Activated CD8-positive, alpha-beta T cell treated with anti-CD3 and anti-CD28 coated beads for 36 hours (primary cell): ENCODE data around the gene SLC4A4. TPM values are rescaled to one million over a fixed set of nuclear protein-coding genes. Genes with fewer than 3 reads are reported as not detected.

Source experiments
- ATAC-seq: fragments of 200-7000 bp; cut with Tn5 transposase; one replicate; pipeline ENCODE4 v1.10.0; 2021; ENCODE audit warnings: mild to moderate bottlenecking, moderate library complexity
- CTCF ChIA-PET: fragments of 350-600 bp; sonication (Branson Sonifier 250); formaldehyde crosslinking; loops from one replicate; lab custom pipeline; 2021; ENCODE audit warnings: antibody characterized with exemption; lab: Charles Lee
- POLR2A ChIA-PET: fragments of 350-600 bp; sonication (Branson Sonifier 250); formaldehyde crosslinking; loops from one replicate; lab custom pipeline; 2021; ENCODE audit warnings: antibody characterized with exemption; lab: Charles Lee
- DNase-seq: peaks from one replicate; pipeline ENCODE4 v3.0.0-alpha.2; 2020
- H3K27ac Mint-ChIP-seq: one replicate; pipeline ENCODE4 v1.8.0; 2021; ENCODE audit warnings: mild to moderate bottlenecking, mixed read lengths
- H3K27me3 Mint-ChIP-seq: one replicate; pipeline ENCODE4 v1.8.0; 2021; ENCODE audit warnings: mixed read lengths
- H3K36me3 Mint-ChIP-seq: one replicate; pipeline ENCODE4 v1.8.0; 2021; ENCODE audit warnings: low read depth, mixed read lengths
- H3K4me1 Mint-ChIP-seq: one replicate; pipeline ENCODE4 v1.8.0; 2021; ENCODE audit warnings: low read depth, mixed read lengths
- H3K4me3 Mint-ChIP-seq: one replicate; pipeline ENCODE4 v1.8.0; 2021; ENCODE audit warnings: mild to moderate bottlenecking, moderate library complexity, mixed read lengths
- H3K9me3 Mint-ChIP-seq: one replicate; pipeline ENCODE4 v1.8.0; 2021; ENCODE audit warnings: mixed read lengths
- CTCF ChIP-seq: fragments of 200-600 bp; IDR thresholded peaks from one replicate; pipeline ENCODE4 v1.8.0; 2022; ENCODE audit warnings: antibody characterized with exemption, mild to moderate bottlenecking
- intact Hi-C: fragments of 100-400 bp; cut with micrococcal nuclease; formaldehyde crosslinking; loops from one replicate; pipeline ENCODE4 v1.10.0; 2022
- total RNA-seq, 2 experiments: library from RNA; stranded (reverse); gene quantifications; one replicate each; pipeline ENCODE4 v1.2.3, GENCODE V29; 2021

SLC4A4 gene
- total RNA-seq, 2 experiments from 2014 or later, result 0.59 to 0.81 TPM

GRCh38 chr4:71415491-71415890 lies 76.7 kb downstream of the SLC4A4 start:
- CTCF ChIA-PET, result no interaction called here
- H3K27ac Mint-ChIP-seq, result no peak overlapping the region
- ATAC-seq, result no peak
- TF ChIP-seq CTCF, result no peak
- no peaks in the 10 kb centered on the region for H3K4me1 Mint-ChIP-seq
- no peak overlapping the region for H3K4me3 Mint-ChIP-seq
- H3K9me3 Mint-ChIP-seq, result no peaks in the 10 kb centered on the region
- H3K27me3 Mint-ChIP-seq, result no peaks in the 10 kb centered on the region
- POLR2A ChIA-PET, result no interaction called here
- DNase-seq, result no peak
- H3K36me3 Mint-ChIP-seq, result no peaks in the 10 kb centered on the region
- intact Hi-C loops, result no loop called here

- intact Hi-C loops, result no loop called here
- Mint-ChIP-seq H3K27ac (no peak overlapping the region), H3K27me3 (no peaks in the 10 kb centered on the region), H3K4me1 (no peaks in the 10 kb centered on the region), H3K4me3 (no peak overlapping the region), H3K9me3 (no peaks in the 10 kb centered on the region), H3K36me3 (no peaks in the 10 kb centered on the region)
- no peak for TF ChIP-seq CTCF
- no peak for DNase-seq
- CTCF ChIA-PET, result no interaction called here
- no peak for ATAC-seq
- POLR2A ChIA-PET, result no interaction called here
Measured at GRCh38 chr4:71417150-71417549, 78.3 kb downstream of the SLC4A4 start.

GRCh38 chr4:71426381-71427042 lies 87.7 kb downstream of the SLC4A4 start:
- DNase-seq (no peak), ATAC-seq (no peak)
- Mint-ChIP-seq H3K27ac (no peak overlapping the region), H3K36me3 (no peaks in the 10 kb centered on the region), H3K27me3 (peaks cover 1% of the 10 kb centered on the region), H3K4me1 (no peaks in the 10 kb centered on the region), H3K9me3 (peaks cover 3% of the 10 kb centered on the region), H3K4me3 (no peak overlapping the region)
- ChIA-PET CTCF (no interaction called here), POLR2A (no interaction called here)
- intact Hi-C loops, result no loop called here
- no peak for TF ChIP-seq CTCF

- ChIA-PET POLR2A (no interaction called here), CTCF (no interaction called here)
- H3K27me3 Mint-ChIP-seq, result peaks cover 1% of the 10 kb centered on the region
- no peak overlapping the region for H3K27ac Mint-ChIP-seq
- ATAC-seq (no peak), DNase-seq (no peak)
- intact Hi-C loops, result no loop called here
- peaks cover 3% of the 10 kb centered on the region for H3K9me3 Mint-ChIP-seq
- no peak for TF ChIP-seq CTCF
- no peaks in the 10 kb centered on the region for H3K4me1 Mint-ChIP-seq
- no peaks in the 10 kb centered on the region for H3K36me3 Mint-ChIP-seq
- H3K4me3 Mint-ChIP-seq, result no peak overlapping the region
Measured at GRCh38 chr4:71429106-71429505, 90.3 kb downstream of the SLC4A4 start.

- intact Hi-C loops, result no loop called here
- DNase-seq, result no peak
- ChIA-PET POLR2A (no interaction called here), CTCF (no interaction called here)
- TF ChIP-seq CTCF, result no peak
- H3K27me3 Mint-ChIP-seq, result peaks cover 1% of the 10 kb centered on the region
- H3K4me1 Mint-ChIP-seq, result no peaks in the 10 kb centered on the region
- no peaks in the 10 kb centered on the region for H3K36me3 Mint-ChIP-seq
- no peak for ATAC-seq
- H3K9me3 Mint-ChIP-seq, result peaks cover 3% of the 10 kb centered on the region
- H3K4me3 Mint-ChIP-seq, result no peak overlapping the region
- H3K27ac Mint-ChIP-seq, result no peak overlapping the region
Measured at GRCh38 chr4:71429962-71430361, 91.1 kb downstream of the SLC4A4 start.
